ENCODE data around the gene TMEM150A.

TMEM150A gene

DNA sequence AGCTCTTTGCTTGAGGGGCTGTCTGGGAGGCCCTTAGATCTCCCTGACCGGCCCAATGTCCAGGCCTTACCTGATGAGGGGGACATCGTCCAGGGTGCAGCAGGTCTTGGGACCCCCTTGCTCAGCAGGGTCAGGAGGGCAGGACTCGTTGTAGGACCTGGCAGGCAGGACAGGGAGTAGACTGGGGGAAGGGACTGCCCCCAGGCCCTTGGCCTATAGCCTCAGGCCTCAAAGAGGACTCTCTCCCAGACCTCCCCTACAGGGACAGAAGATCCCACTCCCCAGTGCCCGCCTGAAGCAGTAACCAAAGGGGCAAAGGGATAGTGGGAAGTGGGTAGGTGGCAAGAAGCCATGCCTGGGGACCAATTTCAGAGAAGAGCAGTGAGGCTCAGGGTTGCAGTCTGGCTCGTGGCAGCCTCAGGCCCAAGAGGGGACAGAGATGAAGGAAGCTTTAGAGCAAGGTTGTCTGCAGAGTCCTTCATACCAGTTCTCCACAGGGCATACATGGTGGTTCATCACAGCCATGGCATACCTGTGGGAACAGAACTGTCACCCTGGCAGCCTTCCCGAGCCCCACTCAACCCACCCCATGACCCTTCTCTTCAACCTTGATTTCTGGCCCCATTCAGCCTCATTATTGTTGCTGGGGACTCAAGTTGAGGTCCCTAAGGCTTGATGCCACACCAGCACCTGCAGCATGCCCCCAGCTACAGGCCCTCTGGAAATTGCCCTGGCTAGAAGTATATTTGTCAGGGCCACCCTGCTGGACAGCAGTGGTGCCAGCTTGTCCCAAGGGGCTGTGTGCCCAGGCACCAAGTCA is 1.3 kb downstream of the TMEM150A start:
- no peak overlapping the region for H2AFZ ChIP-seq (ENCODE audit: low read depth)
- no peak for TF ChIP-seq CTCF (conservative IDR thresholded peaks at IDR 0.05; ENCODE audit: low read depth, low read length)
- no peak overlapping the region for H3K9ac ChIP-seq
- peaks cover 10% of the 10 kb centered on the region; the same call in 1 of the 2 replicates for H3K79me2 ChIP-seq (ENCODE audit: insufficient read depth, low read depth)
- H3K4me3 ChIP-seq (IDR thresholded peaks at IDR 0.05; ENCODE audit: insufficient read depth, low read depth, low read length): no peak overlapping the region
- H3K4me2 ChIP-seq: peak overlapping the region; percentile 67; the same call in 1 of the 2 replicates
- no peaks in the 10 kb centered on the region for H3K36me3 ChIP-seq (ENCODE audit: insufficient read depth)
- no peak overlapping the region for H3K27ac ChIP-seq
- H4K20me1 ChIP-seq (ENCODE audit: insufficient read depth): no peaks in the 10 kb centered on the region
- H3K27me3 ChIP-seq (ENCODE audit: insufficient read depth, low read depth): no peaks in the 10 kb centered on the region
- H3K4me1 ChIP-seq (ENCODE audit: low read depth, poor library complexity, severe bottlenecking): peaks cover 30% of the 10 kb centered on the region

- peaks cover 16% of the 10 kb centered on the region; the same call in 1 of the 2 replicates for H3K79me2 ChIP-seq (ENCODE audit: insufficient read depth, low read depth)
- H3K27me3 ChIP-seq (ENCODE audit: insufficient read depth, low read depth): no peaks in the 10 kb centered on the region
- no peaks in the 10 kb centered on the region for H4K20me1 ChIP-seq (ENCODE audit: insufficient read depth)
- H3K4me1 ChIP-seq (ENCODE audit: low read depth, poor library complexity, severe bottlenecking): peaks cover 31% of the 10 kb centered on the region
- no peak for TF ChIP-seq CTCF (conservative IDR thresholded peaks at IDR 0.05; ENCODE audit: low read depth, low read length)
- no peak overlapping the region for H3K27ac ChIP-seq
- no peak overlapping the region for H2AFZ ChIP-seq (ENCODE audit: low read depth)
- no peak overlapping the region for H3K4me2 ChIP-seq
- H3K9ac ChIP-seq: no peak overlapping the region
- H3K36me3 ChIP-seq (ENCODE audit: insufficient read depth): no peaks in the 10 kb centered on the region
- H3K4me3 ChIP-seq (IDR thresholded peaks at IDR 0.05; ENCODE audit: insufficient read depth, low read depth, low read length): no peak overlapping the region
Observed at GRCh38 chr2:85600235-85600575, 2.3 kb downstream of the TMEM150A start.

DNA sequence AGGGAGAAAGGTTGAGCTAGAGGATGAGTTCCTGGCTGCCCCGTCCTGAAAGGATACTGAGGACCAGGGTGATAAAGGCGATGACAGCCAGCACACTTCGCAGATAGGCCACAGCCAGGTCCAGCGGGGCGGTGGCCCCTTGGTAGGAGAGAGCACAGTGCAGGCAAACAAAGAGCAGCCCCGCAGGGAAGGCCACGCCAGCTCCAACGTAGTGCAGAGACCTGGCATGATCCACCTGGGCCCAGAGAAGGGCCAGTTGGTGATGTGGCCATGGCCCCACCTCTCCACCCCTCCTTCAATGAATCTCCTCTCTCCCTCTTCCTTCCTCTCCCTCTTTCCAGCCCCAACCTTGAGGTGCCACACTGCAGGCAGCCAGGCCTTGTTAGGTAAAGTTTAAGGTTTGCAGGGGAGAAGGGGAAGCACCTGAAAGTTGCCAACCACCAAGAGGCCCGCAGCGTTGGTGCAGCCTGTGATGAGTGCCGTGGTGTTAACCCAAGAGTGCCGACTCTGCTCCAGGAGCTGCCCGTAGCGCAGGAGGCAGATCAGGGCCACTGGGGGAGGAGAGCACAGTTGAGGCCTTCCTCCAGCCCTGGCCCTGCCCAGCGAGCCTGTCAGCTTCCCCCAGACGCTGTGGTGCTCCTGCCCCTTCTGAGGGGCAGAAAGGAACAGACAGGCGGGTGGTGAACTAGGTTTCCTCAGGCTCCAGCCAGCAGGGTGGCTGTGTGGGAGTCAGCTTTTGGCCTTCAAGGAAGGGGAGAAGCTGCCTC is 2.8 kb downstream of the TMEM150A start:
- Histone ChIP-seq H3K4me2 (no peak overlapping the region), H3K79me2 (ENCODE audit: insufficient read depth, low read depth) (peaks cover 16% of the 10 kb centered on the region; the same call in 1 of the 2 replicates), H3K4me1 (ENCODE audit: low read depth, poor library complexity, severe bottlenecking) (peaks cover 33% of the 10 kb centered on the region), H3K27me3 (ENCODE audit: insufficient read depth, low read depth) (no peaks in the 10 kb centered on the region), H3K27ac (no peak overlapping the region), H4K20me1 (ENCODE audit: insufficient read depth) (no peaks in the 10 kb centered on the region), H3K4me3 (IDR thresholded peaks at IDR 0.05; ENCODE audit: insufficient read depth, low read depth, low read length) (no peak overlapping the region), H3K36me3 (ENCODE audit: insufficient read depth) (no peaks in the 10 kb centered on the region), H3K9ac (no peak overlapping the region), H2AFZ (ENCODE audit: low read depth) (no peak overlapping the region)
- TF ChIP-seq CTCF (conservative IDR thresholded peaks at IDR 0.05; ENCODE audit: low read depth, low read length): no peak

DNA sequence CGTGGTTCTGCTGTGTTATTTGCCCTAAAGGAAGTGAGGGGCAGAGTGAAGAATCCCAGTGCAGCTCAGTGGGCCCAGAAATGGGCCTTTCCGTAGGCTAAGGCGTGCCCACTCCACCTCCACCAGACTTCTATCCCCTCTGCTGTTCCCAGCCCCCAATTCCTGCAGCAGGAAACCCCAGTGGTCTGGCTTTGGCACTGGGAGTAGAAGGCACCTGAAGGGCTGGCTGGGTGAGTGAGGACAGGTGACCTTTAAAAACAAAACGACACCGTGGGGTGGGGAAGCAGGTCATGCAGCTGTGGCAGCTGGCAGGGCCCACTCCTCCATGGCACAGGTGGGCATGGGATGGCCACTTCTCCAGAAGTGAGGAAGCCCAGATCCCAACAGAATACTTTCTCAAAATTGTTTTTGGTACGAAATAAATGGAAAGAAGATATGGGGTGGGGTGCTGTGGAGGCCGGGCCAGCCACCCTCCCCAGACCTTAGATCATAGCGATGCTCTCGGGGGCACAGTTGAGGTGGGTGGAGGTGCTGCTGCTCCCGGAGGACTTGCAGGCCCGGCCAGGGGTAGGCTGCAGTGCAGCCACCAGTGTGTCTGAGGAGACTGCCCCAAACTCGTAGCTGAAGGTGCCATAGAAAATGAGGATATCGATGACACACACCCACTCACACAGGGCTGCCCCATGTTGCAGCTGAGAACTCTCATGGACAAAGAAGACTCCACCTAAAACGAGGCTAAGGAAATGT is 3.7 kb downstream of the TMEM150A start:
- H3K36me3 ChIP-seq (ENCODE audit: insufficient read depth): no peaks in the 10 kb centered on the region
- H3K9ac ChIP-seq: no peak overlapping the region
- H3K4me1 ChIP-seq (ENCODE audit: low read depth, poor library complexity, severe bottlenecking): peaks cover 31% of the 10 kb centered on the region
- no peaks in the 10 kb centered on the region for H4K20me1 ChIP-seq (ENCODE audit: insufficient read depth)
- H3K4me2 ChIP-seq: no peak overlapping the region
- H2AFZ ChIP-seq (ENCODE audit: low read depth): no peak overlapping the region
- peaks cover 16% of the 10 kb centered on the region; the same call in 1 of the 2 replicates for H3K79me2 ChIP-seq (ENCODE audit: insufficient read depth, low read depth)
- no peak overlapping the region for H3K4me3 ChIP-seq (IDR thresholded peaks at IDR 0.05; ENCODE audit: insufficient read depth, low read depth, low read length)
- H3K27ac ChIP-seq: no peak overlapping the region
- no peaks in the 10 kb centered on the region for H3K27me3 ChIP-seq (ENCODE audit: insufficient read depth, low read depth)
- no peak for TF ChIP-seq CTCF (conservative IDR thresholded peaks at IDR 0.05; ENCODE audit: low read depth, low read length)
